HepG2 (cell line): ENCODE measurements around the gene TFDP1. TPM values are rescaled to one million over a fixed set of nuclear protein-coding genes. Genes with fewer than 3 reads are reported as not detected.
A peak's percentile ranks its signal among the peaks of the same experiment; 100 is the strongest.

Experiments
- ATAC-seq: fragments of 200-7000 bp; cut with Tn5 transposase; 3 replicates; pipeline ENCODE4 v1.9.1; 2020; ENCODE audit warnings: mild to moderate bottlenecking, moderate library complexity
- BruUV-seq: library from RNA; stranded (reverse); fragments of 400-500 nt; replicated peaks from 2 replicates; lab custom pipeline; 2021; lab: Mats Ljungman, UMichigan
- CTCF ChIA-PET: fragments of 300-600 bp; formaldehyde crosslinking; extraction: SDS; loops from one replicate; lab custom pipeline; 2021; ENCODE audit warnings: low total read pairs, inconsistent platforms, low intra/inter-chr PET ratio; lab: Yijun Ruan, JAX
- POLR2A ChIA-PET: fragments of 350-600 bp; sonication (Branson Sonifier 250); formaldehyde crosslinking; loops from one replicate; lab custom pipeline; 2020; ENCODE audit warnings: antibody characterized with exemption, inconsistent platforms; lab: Yijun Ruan, JAX
- DNase-seq: peaks from one replicate; pipeline ENCODE4 v3.0.0-alpha.2; 2015; ENCODE audit warnings: low spot score
- FAIRE-seq: peaks from 3 replicates; lab custom pipeline; 2011; peaks lifted over from hg19 to GRCh38; lab: Jason Lieb, UNC
- H2AFZ ChIP-seq: one replicate; pipeline ENCODE4 v1.6.1; 2011; ENCODE audit warnings: low read length, inconsistent platforms
- H3K27ac ChIP-seq: fragments of 300-600 bp; 3 replicates; pipeline ENCODE4 v1.8.0; 2011; ENCODE audit warnings: mixed run types, mild to moderate bottlenecking, mixed read lengths, low read length, inconsistent platforms; ENCODE audit not compliant: insufficient read depth; ENCODE audit errors: extremely low read length
- H3K27me3 ChIP-seq, 2 experiments: fragments of 200-600 bp in 1 of 2; 2 replicates in 1 of 2; 3 replicates in 1 of 2; pipeline versions ENCODE4 v1.6.0 to v1.8.0; 2011; ENCODE audit warnings: low read length in 2 of 2, mild to moderate bottlenecking in 2 of 2, moderate library complexity in 2 of 2, inconsistent platforms in 1 of 2; ENCODE audit not compliant: insufficient read depth in 2 of 2, control insufficient read depth in 1 of 2
- H3K36me3 ChIP-seq, 2 experiments: fragments of 200-600 bp in 1 of 2; replicated peaks in 1 of 2; 2 replicates in 1 of 2; 3 replicates in 1 of 2; pipeline versions ENCODE4 v1.5.1 to v1.8.0; 2011; ENCODE audit warnings: low read length in 2 of 2, inconsistent platforms in 1 of 2; ENCODE audit not compliant: insufficient read depth in 2 of 2, control insufficient read depth in 1 of 2
- H3K4me1 ChIP-seq: 2 replicates; pipeline ENCODE4 v1.5.1; 2012; ENCODE audit warnings: low read length, inconsistent platforms; ENCODE audit not compliant: insufficient read depth
- H3K4me2 ChIP-seq: 2 replicates; pipeline ENCODE4 v1.6.0; 2011; ENCODE audit warnings: low read depth, low read length, inconsistent platforms
- H3K4me3 ChIP-seq, 3 experiments: fragments of 200-600 bp in 1 of 3; sonication (generic), shearing (Covaris generic) in 1 of 3; replicated peaks in 1 of 3; 2 replicates each; pipeline ENCODE4 v1.5.1; 2011 to 2016; ENCODE audit warnings: low read length in 3 of 3, inconsistent platforms in 2 of 3, low read depth in 2 of 3, mild to moderate bottlenecking in 2 of 3, control low read depth in 1 of 3, mixed read lengths in 1 of 3; ENCODE audit not compliant: insufficient read depth in 1 of 3
- H3K79me2 ChIP-seq: one replicate; pipeline ENCODE4 v1.6.1; 2011; ENCODE audit warnings: low read length, inconsistent platforms; ENCODE audit not compliant: insufficient read depth
- H3K9ac ChIP-seq: 2 replicates; pipeline ENCODE4 v1.6.0; 2011; ENCODE audit warnings: mild to moderate bottlenecking, low read depth, low read length, inconsistent platforms; ENCODE audit not compliant: insufficient read depth
- H3K9me3 ChIP-seq: 2 replicates; pipeline ENCODE4 v1.5.1; 2012; ENCODE audit warnings: mild to moderate bottlenecking, low read length
- H4K20me1 ChIP-seq: 2 replicates; pipeline ENCODE4 v1.6.0; 2011; ENCODE audit warnings: inconsistent platforms, mild to moderate bottlenecking, low read length, moderate library complexity; ENCODE audit not compliant: insufficient read depth
- CEBPB ChIP-seq: IDR thresholded peaks from 2 replicates; pipeline ENCODE4 v1.6.1; 2011; ENCODE audit warnings: low read depth, low read length, improper control_type of control experiment, borderline replicate concordance
- CEBPG ChIP-seq: IDR thresholded peaks from 2 replicates; pipeline ENCODE4 v1.6.1; 2016
- HMG20B ChIP-seq: conservative IDR thresholded peaks from 2 replicates; pipeline ENCODE4 v1.6.1; 2016; ENCODE audit warnings: missing genetic modification reagents, missing compliant biosample characterization
- HOXD1 ChIP-seq: sonication (generic); formaldehyde crosslinking; IDR thresholded peaks from 2 replicates; pipeline ENCODE4 v1.5.0; 2020; ENCODE audit warnings: missing genetic modification reagents
- NAIF1 ChIP-seq: sonication (generic); formaldehyde crosslinking; IDR thresholded peaks from 2 replicates; pipeline ENCODE4 v1.5.0; 2020; ENCODE audit warnings: mild to moderate bottlenecking, missing genetic modification reagents, borderline replicate concordance
- RARA ChIP-seq: IDR thresholded peaks from 2 replicates; pipeline ENCODE4 v1.6.1; 2016; ENCODE audit warnings: missing genetic modification reagents, missing compliant biosample characterization
- ZMYM3 ChIP-seq: sonication (generic); formaldehyde crosslinking; IDR thresholded peaks from 2 replicates; pipeline ENCODE4 v1.5.1; 2020; ENCODE audit warnings: mild to moderate bottlenecking, missing genetic modification reagents
- ZNF230 ChIP-seq: sonication (generic); formaldehyde crosslinking; IDR thresholded peaks from 2 replicates; pipeline ENCODE4 v1.4.0; 2020; ENCODE audit warnings: mild to moderate bottlenecking, missing genetic modification reagents
- ZNF660 ChIP-seq: sonication (generic); formaldehyde crosslinking; IDR thresholded peaks from 2 replicates; pipeline ENCODE4 v1.5.1; 2020; ENCODE audit warnings: mild to moderate bottlenecking, low read depth, missing genetic modification reagents, borderline replicate concordance
- ZNF766 ChIP-seq: sonication (generic); formaldehyde crosslinking; IDR thresholded peaks from 2 replicates; pipeline ENCODE4 v1.5.0; 2020; ENCODE audit warnings: missing genetic modification reagents, borderline replicate concordance
- ZNF776 ChIP-seq: sonication (generic); formaldehyde crosslinking; IDR thresholded peaks from 2 replicates; pipeline ENCODE4 v1.4.0; 2020; ENCODE audit warnings: mild to moderate bottlenecking, missing genetic modification reagents
- WGBS: methylation state at CpG from one replicate; pipeline ENCODE4 v1.1.6; 2017; ENCODE audit warnings: low lambda C conversion rate; 5-methylcytosine and 5-hydroxymethylcytosine counted together
- in situ Hi-C: cut with HindIII; loops from 2 replicates; pipeline ENCODE4 v1.10.0; 2017; ENCODE audit warnings: low pct_unique_long_range_greater_than_20kb; ENCODE audit not compliant: extremely low pct_ligation_motif_present
- intact Hi-C: fragments of 100-400 bp; cut with micrococcal nuclease; formaldehyde crosslinking; loops from one replicate; pipeline ENCODE4 v1.10.0; 2022; ENCODE audit not compliant: unreplicated experiment
- polyA plus RNA-seq, 8 experiments: library from polyadenylated mRNA; depleted of rRNA in 3 of 8; stranded (reverse) in 7 of 8; unstranded in 1 of 8; fragments of >200 nt; fragmentation: Illumina TruSeq in 4 of 8; extraction: Trizol in 4 of 8; gene quantifications; 2 replicates each; pipeline versions ENCODE4 v1.2.1 to v1.2.3, GENCODE V29; 2011 to 2016; ENCODE audit warnings: low read depth in 4 of 8, missing spikeins in 1 of 8, mixed read lengths in 1 of 8; ENCODE audit not compliant: insufficient read depth in 1 of 8
- total RNA-seq, 5 experiments: library from RNA; depleted of rRNA; stranded (reverse); fragments of >200 nt; fragmentation: Illumina TruSeq; extraction: Trizol; gene quantifications; 2 replicates each; pipeline ENCODE4 v1.2.3, GENCODE V29; 2016; ENCODE audit warnings: low read depth in 1 of 5
- TF ChIP-seq, protein P1 (sequence below), 2 experiments: fragments of 450-650 bp in 1 of 2; sonication (generic) in 1 of 2; formaldehyde crosslinking in 1 of 2; IDR thresholded peaks; 2 replicates each; pipeline versions ENCODE4 v1.6.1 to v1.8.0; 2016 to 2022; ENCODE audit warnings: antibody characterized with exemption in 1 of 2, mild to moderate bottlenecking in 1 of 2, missing genetic modification reagents in 1 of 2

The TFDP1 gene
- total and polyA plus RNA-seq, 2 of the 13 experiments (the other 11 are each of a cell fraction or from before 2014, with no cell fraction given), result 38.0 to 84.2 TPM

DNA sequence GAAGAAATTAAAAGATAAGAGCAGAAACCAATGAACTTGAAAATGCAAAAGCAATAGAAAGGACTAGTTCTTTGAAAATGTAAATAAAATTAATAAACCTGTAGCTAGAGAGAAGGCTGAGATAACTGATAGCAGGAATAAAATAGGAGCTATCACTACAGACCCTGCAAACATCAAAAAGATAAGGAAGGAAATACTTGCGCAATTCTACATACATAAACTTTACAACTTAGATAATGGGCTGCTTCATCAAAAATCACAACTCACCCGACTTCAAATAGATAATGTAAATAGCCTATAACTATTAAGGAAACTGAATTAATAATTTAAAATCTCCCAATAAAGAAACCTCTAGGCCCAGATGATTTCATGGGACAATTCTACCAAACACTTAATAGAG, 77.0 kb downstream of the TFDP1 start:
- in situ Hi-C loops, result no loop called here
- BruUV-seq, result no TSS peak
- H3K27me3 ChIP-seq, result peaks cover 0 to 41% of the 10 kb centered on the region in 2 experiments; a peak in 4 of 5 replicates

DNA sequence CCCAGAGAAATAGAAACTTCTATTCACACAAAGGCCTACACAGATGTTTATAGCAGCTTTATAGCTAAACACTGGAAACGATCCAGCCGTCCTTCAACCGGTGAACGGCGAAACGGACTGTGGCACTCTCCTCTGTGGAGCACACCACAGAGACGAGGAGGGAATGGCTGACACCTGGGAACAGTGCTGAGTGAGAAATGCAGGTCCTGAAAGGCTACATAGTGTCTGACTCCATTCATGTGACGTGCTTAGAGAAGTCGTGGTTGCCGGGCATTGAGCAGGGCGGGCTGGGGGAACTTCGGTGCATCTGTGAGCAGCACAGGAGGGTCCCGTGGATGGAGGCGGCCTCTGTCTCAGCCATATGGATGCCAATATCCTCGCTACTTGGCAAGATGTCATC, 79.4 kb downstream of the TFDP1 start:
- in situ Hi-C loops (no loop called here), intact Hi-C loops (no loop called here)
- Histone ChIP-seq H4K20me1 (no peaks in the 10 kb centered on the region), H3K4me2 (no peak overlapping the region), H2AFZ (no peak overlapping the region), H3K9ac (no peak overlapping the region), H3K4me3 (no peak overlapping the region), H3K36me3 (no peaks in the 10 kb centered on the region), H3K27ac (no peak overlapping the region), H3K4me1 (peaks cover 9% of the 10 kb centered on the region), H3K79me2 (no peaks in the 10 kb centered on the region), H3K27me3 (peaks cover 2 to 44% of the 10 kb centered on the region in 2 experiments; a peak in 3 of 5 replicates), H3K9me3 (no peaks in the 10 kb centered on the region)
- POLR2A ChIA-PET, result no interaction called here
- 34% methylated on average over 14 of the region's 15 CpGs for WGBS
- BruUV-seq, result no TSS peak
- CTCF ChIA-PET, result no interaction called here
- DNase-seq (no peak), ATAC-seq (peak; percentile 25; the same call in 2 of the 3 replicates), FAIRE-seq (no peak)
- TF ChIP-seq, protein P1, sequence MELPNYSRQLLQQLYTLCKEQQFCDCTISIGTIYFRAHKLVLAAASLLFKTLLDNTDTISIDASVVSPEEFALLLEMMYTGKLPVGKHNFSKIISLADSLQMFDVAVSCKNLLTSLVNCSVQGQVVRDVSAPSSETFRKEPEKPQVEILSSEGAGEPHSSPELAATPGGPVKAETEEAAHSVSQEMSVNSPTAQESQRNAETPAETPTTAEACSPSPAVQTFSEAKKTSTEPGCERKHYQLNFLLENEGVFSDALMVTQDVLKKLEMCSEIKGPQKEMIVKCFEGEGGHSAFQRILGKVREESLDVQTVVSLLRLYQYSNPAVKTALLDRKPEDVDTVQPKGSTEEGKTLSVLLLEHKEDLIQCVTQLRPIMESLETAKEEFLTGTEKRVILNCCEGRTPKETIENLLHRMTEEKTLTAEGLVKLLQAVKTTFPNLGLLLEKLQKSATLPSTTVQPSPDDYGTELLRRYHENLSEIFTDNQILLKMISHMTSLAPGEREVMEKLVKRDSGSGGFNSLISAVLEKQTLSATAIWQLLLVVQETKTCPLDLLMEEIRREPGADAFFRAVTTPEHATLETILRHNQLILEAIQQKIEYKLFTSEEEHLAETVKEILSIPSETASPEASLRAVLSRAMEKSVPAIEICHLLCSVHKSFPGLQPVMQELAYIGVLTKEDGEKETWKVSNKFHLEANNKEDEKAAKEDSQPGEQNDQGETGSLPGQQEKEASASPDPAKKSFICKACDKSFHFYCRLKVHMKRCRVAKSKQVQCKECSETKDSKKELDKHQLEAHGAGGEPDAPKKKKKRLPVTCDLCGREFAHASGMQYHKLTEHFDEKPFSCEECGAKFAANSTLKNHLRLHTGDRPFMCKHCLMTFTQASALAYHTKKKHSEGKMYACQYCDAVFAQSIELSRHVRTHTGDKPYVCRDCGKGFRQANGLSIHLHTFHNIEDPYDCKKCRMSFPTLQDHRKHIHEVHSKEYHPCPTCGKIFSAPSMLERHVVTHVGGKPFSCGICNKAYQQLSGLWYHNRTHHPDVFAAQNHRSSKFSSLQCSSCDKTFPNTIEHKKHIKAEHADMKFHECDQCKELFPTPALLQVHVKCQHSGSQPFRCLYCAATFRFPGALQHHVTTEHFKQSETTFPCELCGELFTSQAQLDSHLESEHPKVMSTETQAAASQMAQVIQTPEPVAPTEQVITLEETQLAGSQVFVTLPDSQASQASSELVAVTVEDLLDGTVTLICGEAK (IDR thresholded peaks at IDR 0.05), result no peak
- TF ChIP-seq, protein P1 (CRISPR knock-in tag; IDR thresholded peaks at IDR 0.05), result no peak
- no peak for TF ChIP-seq ZNF230
- no peak for TF ChIP-seq HOXD1 (CRISPR knock-in tag)
- TF ChIP-seq ZNF776 (CRISPR knock-in tag), result no peak
- no peak for TF ChIP-seq HMG20B (CRISPR knock-in tag)
- TF ChIP-seq RARA, result no peak
- no peak for TF ChIP-seq NAIF1 (CRISPR knock-in tag)

More for the DNA sequence above, 77.0 kb downstream of the TFDP1 start:
- TF ChIP-seq ZMYM3 (CRISPR knock-in tag) (no peak), ZNF766 (CRISPR knock-in tag) (no peak), ZNF660 (CRISPR knock-in tag) (no peak), CEBPG (CRISPR knock-in tag) (0 out of 2 replicates have a peak, but pooled peaks have one; percentile 9), CEBPB (peak; percentile 52; the same call in 1 of the 2 replicates)
- intact Hi-C loops, result no loop called here
- Histone ChIP-seq H3K27ac (no peak overlapping the region), H3K9ac (no peak overlapping the region), H2AFZ (no peak overlapping the region), H3K4me3 (no peak overlapping the region), H3K79me2 (no peaks in the 10 kb centered on the region), H3K4me2 (no peak overlapping the region), H3K36me3 (no peaks in the 10 kb centered on the region), H4K20me1 (no peaks in the 10 kb centered on the region), H3K9me3 (no peaks in the 10 kb centered on the region), H3K4me1 (peaks cover 16% of the 10 kb centered on the region)
- ChIA-PET CTCF (no interaction called here), POLR2A (no interaction called here)
- WGBS, result 32% methylated on average over 2 of the region's 2 CpGs
- ATAC-seq, result no peak
- no peak for FAIRE-seq
- no peak for DNase-seq
